BLaER1 treated with 17β-estradiol and CSF1 and Interleukin-3, amounts not matched to agents 10 nM and 100 nM (cell line): Measurements from ENCODE around the gene TCL1B.

Experiments
- H3K27ac ChIP-seq, 11 experiments: shearing (Covaris generic); formaldehyde crosslinking; 2 replicates each; pipeline ENCODE4 v1.8.1; 2022
- H3K27me3 ChIP-seq, 11 experiments: shearing (Covaris generic); formaldehyde crosslinking; 2 replicates each; pipeline ENCODE4 v1.8.1; 2022
- H3K36me3 ChIP-seq, 11 experiments: shearing (Covaris generic); formaldehyde crosslinking; 2 replicates each; pipeline ENCODE4 v1.8.1; 2022
- H3K4me1 ChIP-seq, 10 experiments: shearing (Covaris generic); formaldehyde crosslinking; 2 replicates each; pipeline ENCODE4 v1.8.1; 2022
- H3K4me2 ChIP-seq, 11 experiments: shearing (Covaris generic); formaldehyde crosslinking; 2 replicates each; pipeline ENCODE4 v1.8.1; 2022
- H3K4me3 ChIP-seq, 10 experiments: shearing (Covaris generic); formaldehyde crosslinking; 2 replicates each; pipeline ENCODE4 v1.8.1; 2022
- H3K9ac ChIP-seq, 11 experiments: shearing (Covaris generic); formaldehyde crosslinking; 2 replicates each; pipeline ENCODE4 v1.8.1; 2022
- H3K9me3 ChIP-seq, 11 experiments: shearing (Covaris generic); formaldehyde crosslinking; replicated peaks in 1 of 11; 2 replicates each; pipeline ENCODE4 v1.8.1; 2022
- H4K20me1 ChIP-seq, 11 experiments: shearing (Covaris generic); formaldehyde crosslinking; 2 replicates each; pipeline ENCODE4 v1.8.1; 2022
- Cebpa-rat ChIP-seq, 11 experiments: shearing (Covaris generic); IDR thresholded peaks; 2 replicates each; pipeline ENCODE4 v1.8.1; 2022

Gene TCL1B

GRCh38 chr14:95700221-95700976 is 14.2 kb downstream of the TCL1B start:
- Histone ChIP-seq H3K9ac (peak overlapping the region in 6 of 11 experiments; percentile 56 to 77 (median 72); a peak in 9 of 22 replicates), H3K27me3 (no peaks in the 10 kb centered on the region), H3K27ac (peak overlapping the region in 8 of 11 experiments; percentile 70 to 91 (median 85); a peak in 16 of 22 replicates), H4K20me1 (no peaks in the 10 kb centered on the region), H3K36me3 (no peaks in the 10 kb centered on the region), H3K4me1 (peaks cover 64 to 100% (median 95%) of the 10 kb centered on the region in 10 experiments), H3K9me3 (no peaks in the 10 kb centered on the region; a peak in 1 of 22 replicates), H3K4me2 (peak overlapping the region in 10 of 11 experiments; percentile 63 to 93 (median 84); a peak in 18 of 22 replicates), H3K4me3 (peak overlapping the region in 1 of 10 experiments; percentile 36; a peak in 1 of 20 replicates)
- TF ChIP-seq Cebpa-rat (IDR thresholded peaks at IDR 0.05), result no peak

DNA sequence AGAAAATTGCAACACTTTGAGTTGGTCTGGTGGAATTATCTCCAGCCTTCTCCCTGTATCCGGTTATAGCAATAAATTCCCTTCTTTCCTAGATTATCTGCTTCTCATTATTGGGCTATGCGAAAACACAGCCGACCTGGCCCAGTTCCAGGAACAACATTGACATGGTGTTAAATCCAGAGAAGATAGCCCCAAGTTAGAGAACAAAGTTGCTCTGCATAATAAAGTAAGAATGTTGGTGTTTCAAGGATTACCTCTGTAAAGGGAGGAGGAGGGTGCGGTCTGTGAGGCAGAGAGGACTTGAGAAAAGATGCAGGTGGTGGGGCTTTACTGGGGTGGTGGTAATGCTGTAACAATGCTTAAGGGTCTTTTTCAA is 15.6 kb downstream of the TCL1B start:
- H3K9ac ChIP-seq, result no peak overlapping the region
- peaks cover 50 to 100% (median 89%) of the 10 kb centered on the region in 10 experiments for H3K4me1 ChIP-seq
- peak overlapping the region in 7 of 11 experiments; percentile 17 to 93 (median 86); a peak in 9 of 22 replicates for H3K4me2 ChIP-seq

GRCh38 chr14:95703341-95703740 is 17.1 kb downstream of the TCL1B start:
- TF ChIP-seq Cebpa-rat (IDR thresholded peaks at IDR 0.05), result no peak
- Histone ChIP-seq H4K20me1 (no peaks in the 10 kb centered on the region), H3K4me2 (peak overlapping the region; percentile 41 to 93 (median 63); a peak in 20 of 22 replicates), H3K4me1 (peaks cover 35 to 99% (median 85%) of the 10 kb centered on the region in 10 experiments), H3K27me3 (no peaks in the 10 kb centered on the region), H3K4me3 (peak overlapping the region in 1 of 10 experiments; percentile 17; a peak in 1 of 20 replicates), H3K9me3 (no peaks in the 10 kb centered on the region; a peak in 1 of 22 replicates), H3K27ac (peak overlapping the region in 5 of 11 experiments; percentile 15 to 50 (median 41); a peak in 11 of 22 replicates), H3K36me3 (peaks cover 0 to 12% (median 0%) of the 10 kb centered on the region in 11 experiments; a peak in 1 of 22 replicates), H3K9ac (peak overlapping the region in 1 of 11 experiments; percentile 26; a peak in 1 of 22 replicates)

More for the DNA sequence above, 15.6 kb downstream of the TCL1B start:
- no peak overlapping the region for H3K4me3 ChIP-seq
- H3K36me3 ChIP-seq, result no peaks in the 10 kb centered on the region
- H4K20me1 ChIP-seq, result no peaks in the 10 kb centered on the region
- peak overlapping the region in 1 of 11 experiments; percentile 87; a peak in 1 of 22 replicates for H3K27ac ChIP-seq
- H3K27me3 ChIP-seq, result no peaks in the 10 kb centered on the region
- TF ChIP-seq Cebpa-rat (IDR thresholded peaks at IDR 0.05), result no peak
- H3K9me3 ChIP-seq, result no peaks in the 10 kb centered on the region; a peak in 1 of 22 replicates

DNA sequence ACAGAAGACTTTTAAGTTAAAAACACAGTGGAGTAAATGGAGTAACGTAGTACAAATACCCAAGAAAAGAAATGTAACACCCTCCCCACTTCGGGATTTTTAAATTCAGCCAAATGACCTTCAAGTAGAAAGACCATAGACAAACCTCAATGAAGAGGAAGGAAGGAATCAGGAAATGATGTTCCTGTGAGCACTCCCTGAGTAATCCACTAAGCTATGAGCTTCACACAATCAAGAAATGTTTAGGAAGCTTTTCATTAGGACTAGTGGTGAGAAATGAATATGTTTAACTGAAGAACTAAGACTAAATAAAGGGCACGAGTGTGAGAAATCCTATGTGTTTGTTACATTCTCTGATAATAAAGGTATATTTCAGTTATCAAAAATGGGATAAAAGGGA is 17.6 kb downstream of the TCL1B start:
- Histone ChIP-seq H3K4me1 (peaks cover 33 to 99% (median 84%) of the 10 kb centered on the region in 10 experiments), H4K20me1 (no peaks in the 10 kb centered on the region), H3K27me3 (no peaks in the 10 kb centered on the region), H3K36me3 (peaks cover 0 to 16% (median 3%) of the 10 kb centered on the region in 11 experiments; a peak in 6 of 22 replicates), H3K4me3 (peak overlapping the region in 1 of 10 experiments; percentile 17; a peak in 2 of 20 replicates), H3K9me3 (no peaks in the 10 kb centered on the region; a peak in 1 of 22 replicates), H3K27ac (peak overlapping the region in 5 of 11 experiments; percentile 15 to 50 (median 41); a peak in 10 of 22 replicates), H3K4me2 (peak overlapping the region; percentile 41 to 93 (median 63)), H3K9ac (peak overlapping the region in 2 of 11 experiments; percentile 15 to 26; a peak in 4 of 22 replicates)
- TF ChIP-seq Cebpa-rat (IDR thresholded peaks at IDR 0.05), result no peak

DNA sequence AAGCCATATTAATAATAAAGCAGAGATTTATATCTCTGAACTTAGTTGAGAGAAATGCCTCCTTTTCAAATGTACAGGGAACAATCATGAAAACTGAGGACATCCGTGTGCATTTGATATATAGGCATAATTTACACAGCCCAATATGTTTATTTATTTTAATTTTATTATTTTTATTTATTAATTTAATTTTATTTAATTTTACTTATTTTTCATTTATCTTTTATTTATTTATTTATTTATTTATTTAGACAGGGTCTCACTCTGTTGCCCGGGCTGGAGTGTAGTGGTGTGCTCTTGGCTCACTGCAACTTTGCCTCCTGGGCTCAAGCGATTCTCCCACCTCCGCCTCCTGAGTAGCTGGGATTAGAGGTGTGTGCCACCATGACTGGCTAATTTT is 19.3 kb downstream of the TCL1B start:
- no peak overlapping the region for H3K4me3 ChIP-seq
- no peak for TF ChIP-seq Cebpa-rat (IDR thresholded peaks at IDR 0.05)
- no peaks in the 10 kb centered on the region; a peak in 1 of 22 replicates for H3K9me3 ChIP-seq
- no peak overlapping the region for H3K9ac ChIP-seq
- peak overlapping the region in 3 of 11 experiments; percentile 15 to 44 (median 38); a peak in 2 of 22 replicates for H3K27ac ChIP-seq
- H3K4me2 ChIP-seq, result peak overlapping the region in 7 of 11 experiments; percentile 11 to 93 (median 65); a peak in 9 of 22 replicates
- H4K20me1 ChIP-seq, result no peaks in the 10 kb centered on the region
- peaks cover 23 to 99% (median 84%) of the 10 kb centered on the region in 10 experiments for H3K4me1 ChIP-seq
- H3K36me3 ChIP-seq, result peaks cover 0 to 33% (median 20%) of the 10 kb centered on the region in 11 experiments; a peak in 14 of 22 replicates
- H3K27me3 ChIP-seq, result no peaks in the 10 kb centered on the region

DNA sequence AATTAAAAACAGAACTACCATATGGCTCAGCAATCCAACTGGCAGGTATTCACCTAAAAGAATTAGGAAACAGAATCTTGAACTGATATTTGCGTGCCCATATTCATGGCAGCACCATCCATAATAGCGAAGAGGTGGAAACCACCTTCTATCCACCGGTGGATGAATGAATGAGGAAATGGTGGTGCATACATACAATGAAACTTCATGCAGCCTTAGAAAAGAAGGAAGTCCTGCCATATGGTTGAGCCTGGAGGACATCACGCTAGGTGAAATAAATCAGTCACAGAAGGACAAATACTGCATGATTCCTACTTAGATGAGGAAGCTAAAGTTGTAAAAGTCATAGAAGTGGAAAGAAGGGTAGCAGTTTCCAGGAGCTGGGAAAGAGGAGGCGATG is 21.1 kb downstream of the TCL1B start:
- Histone ChIP-seq H3K9ac (no peak overlapping the region), H3K4me3 (no peak overlapping the region), H3K4me1 (peaks cover 36 to 98% (median 84%) of the 10 kb centered on the region in 10 experiments), H3K27me3 (no peaks in the 10 kb centered on the region), H3K4me2 (peak overlapping the region in 10 of 11 experiments; percentile 20 to 52 (median 31); a peak in 12 of 22 replicates), H3K36me3 (peaks cover 0 to 50% (median 24%) of the 10 kb centered on the region in 11 experiments; a peak in 14 of 22 replicates), H3K9me3 (no peaks in the 10 kb centered on the region; a peak in 1 of 22 replicates), H3K27ac (0 out of 22 replicates have a peak overlapping the region, but pooled peaks of 3 of the 11 experiments have one; percentile 2 to 19 (median 15)), H4K20me1 (no peaks in the 10 kb centered on the region)
- TF ChIP-seq Cebpa-rat (IDR thresholded peaks at IDR 0.05), result no peak

- H3K27me3 ChIP-seq, result no peaks in the 10 kb centered on the region
Observed at GRCh38 chr14:95710106-95710505, 23.9 kb downstream of the TCL1B start.

GRCh38 chr14:95711476-95712176 is 25.4 kb downstream of the TCL1B start:
- peak overlapping the region; percentile 2 to 95 (median 76); a peak in 19 of 20 replicates for H3K4me3 ChIP-seq
- H3K4me1 ChIP-seq, result peaks cover 24 to 85% (median 66%) of the 10 kb centered on the region in 10 experiments
- H4K20me1 ChIP-seq, result no peaks in the 10 kb centered on the region
- no peak for TF ChIP-seq Cebpa-rat (IDR thresholded peaks at IDR 0.05)
- peaks cover 0 to 59% (median 24%) of the 10 kb centered on the region in 11 experiments; a peak in 14 of 22 replicates for H3K36me3 ChIP-seq
- no peaks in the 10 kb centered on the region for H3K9me3 ChIP-seq
- peak overlapping the region; percentile 9 to 93 (median 86); a peak in 21 of 22 replicates for H3K9ac ChIP-seq
- peak overlapping the region in 9 of 11 experiments; percentile 28 to 92 (median 87); a peak in 19 of 22 replicates for H3K27ac ChIP-seq
- H3K27me3 ChIP-seq, result no peaks in the 10 kb centered on the region
- peak overlapping the region; percentile 79 to 100 (median 96) for H3K4me2 ChIP-seq

More at GRCh38 chr14:95710106-95710505, 23.9 kb downstream of the TCL1B start:
- Histone ChIP-seq H3K9ac (peak overlapping the region in 6 of 11 experiments; percentile 20 to 93 (median 90); a peak in 10 of 22 replicates), H3K36me3 (peaks cover 0 to 59% (median 24%) of the 10 kb centered on the region in 11 experiments; a peak in 14 of 22 replicates), H3K4me3 (peak overlapping the region in 4 of 10 experiments; percentile 75 to 95 (median 82); a peak in 5 of 20 replicates), H3K4me2 (peak overlapping the region in 9 of 11 experiments; percentile 86 to 100 (median 97); a peak in 18 of 22 replicates), H3K9me3 (no peaks in the 10 kb centered on the region), H3K27ac (peak overlapping the region in 5 of 11 experiments; percentile 13 to 92 (median 91); a peak in 8 of 22 replicates), H3K4me1 (peaks cover 24 to 92% (median 70%) of the 10 kb centered on the region in 10 experiments), H4K20me1 (no peaks in the 10 kb centered on the region)
- no peak for TF ChIP-seq Cebpa-rat (IDR thresholded peaks at IDR 0.05)
